ENCODE measurements around the gene TTC39C.
"Not testable (repeated sequence)": the region's sequence is repeated elsewhere in the genome, so short reads cannot be mapped to it uniquely, and the experiment has no call there.

TTC39C gene

DNA sequence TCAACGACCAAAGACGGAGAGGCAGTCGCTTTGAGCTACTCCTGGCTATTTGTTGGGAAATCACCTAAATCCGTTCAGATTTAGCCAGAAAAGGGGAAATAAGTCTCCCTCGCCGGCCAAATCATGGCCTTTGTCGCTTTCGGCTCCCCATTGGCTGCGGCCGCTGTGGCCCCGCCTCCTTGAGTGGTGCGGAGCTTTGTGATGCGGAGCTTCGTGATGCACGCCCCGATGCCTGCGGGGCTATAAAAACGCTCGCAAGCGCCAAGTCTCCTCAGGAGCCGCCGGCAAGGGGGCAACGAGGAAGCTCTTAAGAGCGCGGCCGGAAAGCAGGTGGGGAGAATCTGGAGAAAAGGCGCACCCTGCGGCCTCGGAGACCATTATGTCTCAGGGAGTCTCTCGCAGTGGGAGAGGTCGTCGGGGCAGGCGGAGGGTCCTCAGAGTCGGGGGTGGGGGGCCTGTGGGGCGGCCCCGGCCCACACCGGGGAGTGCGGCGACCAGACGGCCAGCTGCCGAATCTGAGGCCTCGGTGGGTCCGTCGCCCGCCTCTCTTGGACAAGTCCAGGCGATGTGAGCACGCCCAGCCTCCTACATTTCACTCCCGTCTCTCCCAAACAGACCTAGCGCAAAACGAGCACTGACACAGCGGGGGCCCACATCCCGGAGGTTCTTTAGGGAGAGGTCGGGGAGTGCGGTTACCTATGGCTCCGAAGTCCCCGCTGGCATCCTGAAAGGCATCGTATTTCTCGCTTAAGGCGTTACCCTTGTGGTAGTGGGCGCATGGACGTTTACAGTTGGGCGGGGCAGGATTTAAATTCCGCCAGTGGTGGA is 124.4 kb downstream of the TTC39C start, which contains the start of gene CABYR:
CABYR (plus strand) TSS at position 274 of the 828 bp plus-strand sequence. CDS start 4,053 bp downstream, outside the sequence.
- DNase-seq, result peak; percentile 85

DNA sequence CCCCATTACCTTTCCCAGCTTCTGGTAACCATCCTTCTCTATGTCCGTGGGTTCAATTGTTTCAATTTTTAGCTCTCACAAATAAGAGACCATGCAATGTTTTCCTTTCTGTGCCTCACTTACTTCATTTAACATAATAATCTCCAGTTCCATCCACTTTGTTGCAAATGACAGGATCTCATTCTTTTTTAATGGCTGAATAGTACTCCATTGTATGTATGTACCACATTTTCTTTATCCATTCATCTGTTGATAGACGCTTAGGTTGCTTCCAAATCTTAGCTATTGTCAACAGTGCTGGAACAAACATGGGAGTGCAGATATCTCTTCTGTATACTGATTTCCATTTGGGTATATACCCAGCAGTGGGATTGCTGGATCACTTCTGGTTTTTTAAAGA is 126.1 kb downstream of the TTC39C start:
- no peak for DNase-seq

DNA sequence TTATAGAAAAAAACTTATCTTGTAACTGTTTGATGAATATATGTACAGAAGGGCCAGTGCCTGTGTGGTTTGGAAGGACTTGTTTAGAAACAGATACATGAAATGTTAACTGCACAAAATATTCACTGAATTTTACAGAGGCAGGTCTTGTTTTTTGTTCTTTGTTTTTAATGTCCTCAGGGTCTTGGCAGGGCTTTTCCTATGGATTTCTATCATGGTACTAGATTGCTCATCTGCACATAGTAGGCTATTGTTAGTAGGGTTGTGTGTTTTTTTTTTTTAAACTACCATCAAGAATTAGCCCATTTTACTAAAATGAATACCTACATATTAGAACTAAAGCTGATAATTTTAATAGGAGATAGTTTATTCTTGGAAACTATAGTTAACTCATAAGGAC is 127.8 kb downstream of the TTC39C start:
- DNase-seq, result no peak

DNA sequence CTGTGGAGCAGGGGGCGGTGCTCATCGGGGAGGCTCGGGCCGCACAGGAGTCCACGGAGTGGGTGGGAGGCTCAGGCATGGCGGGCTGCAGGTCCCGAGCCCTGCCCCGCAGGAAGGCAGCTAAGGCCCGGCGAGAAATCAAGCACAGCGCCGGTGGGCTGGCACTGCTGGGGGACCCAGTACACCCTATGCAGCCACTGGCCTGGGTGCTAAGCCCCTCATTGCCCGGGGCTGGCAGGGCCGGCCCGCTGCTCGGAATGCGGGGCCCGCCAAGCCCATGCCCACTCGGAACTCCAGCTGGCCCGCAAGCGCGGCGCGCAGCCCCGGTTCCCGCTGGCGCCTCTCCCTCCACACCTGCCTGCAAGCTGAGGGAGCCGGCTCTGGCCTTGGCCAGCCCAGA is 135.0 kb downstream of the TTC39C start:
- DNase-seq, result not testable (repeated sequence)

DNA sequence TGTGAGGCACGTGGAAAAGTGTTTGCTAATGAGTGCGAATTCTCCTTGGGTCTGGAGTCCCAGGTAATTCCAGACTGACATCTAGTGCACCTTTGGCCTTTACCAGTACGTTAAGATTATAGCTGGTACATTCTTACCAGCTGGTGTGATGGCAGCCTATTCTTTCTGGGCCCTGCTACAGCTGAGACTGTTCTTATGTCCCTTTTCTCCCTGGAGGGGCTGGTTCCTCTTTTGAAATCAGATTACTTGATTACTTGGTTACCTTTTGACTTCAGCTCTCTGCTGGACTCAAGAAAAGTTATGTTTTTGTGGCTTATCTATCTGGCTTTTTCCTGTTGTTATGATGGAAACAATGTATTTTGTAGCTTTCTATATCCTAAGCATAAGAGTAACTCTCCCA is 138.8 kb downstream of the TTC39C start:
- peak; percentile 12 for DNase-seq

DNA sequence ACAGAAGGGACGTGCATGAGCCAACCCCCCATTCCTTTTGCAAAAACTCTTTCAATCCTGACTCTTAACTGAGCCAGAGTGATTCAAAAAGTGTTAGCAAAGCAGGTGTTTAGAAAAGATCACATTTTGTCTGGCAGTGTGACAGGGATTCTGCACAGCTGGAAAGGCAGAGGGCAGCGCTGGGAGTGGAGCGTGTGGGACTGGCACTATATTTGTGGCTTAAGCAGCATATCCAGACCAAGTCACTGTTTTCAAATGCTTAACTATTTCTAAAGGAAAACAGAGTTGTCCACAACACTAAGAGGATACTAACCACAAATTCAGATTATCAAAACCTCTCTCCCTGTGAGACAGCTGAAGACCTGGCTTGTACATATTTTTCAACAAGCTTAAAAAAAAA is 143.3 kb downstream of the TTC39C start:
- no peak for DNase-seq

DNA sequence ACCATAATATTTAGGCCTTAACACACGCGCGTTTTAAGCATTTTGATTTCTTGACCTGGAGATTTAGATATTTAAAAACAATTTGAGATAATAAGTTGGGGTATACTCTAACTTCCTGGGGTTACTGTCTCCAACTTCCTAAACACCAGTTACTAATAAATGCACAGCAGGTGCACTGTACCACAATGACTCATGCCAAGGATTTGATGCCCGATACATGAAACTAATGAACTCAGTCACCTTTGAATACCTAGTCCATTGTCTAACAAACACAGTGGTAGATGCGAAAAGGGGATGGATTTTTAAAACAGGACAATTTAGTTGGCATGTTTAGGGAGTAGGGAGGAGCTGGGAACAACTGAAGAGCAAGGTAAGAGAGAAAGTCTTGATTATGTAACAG is 145.5 kb downstream of the TTC39C start:
- no peak for DNase-seq

DNA sequence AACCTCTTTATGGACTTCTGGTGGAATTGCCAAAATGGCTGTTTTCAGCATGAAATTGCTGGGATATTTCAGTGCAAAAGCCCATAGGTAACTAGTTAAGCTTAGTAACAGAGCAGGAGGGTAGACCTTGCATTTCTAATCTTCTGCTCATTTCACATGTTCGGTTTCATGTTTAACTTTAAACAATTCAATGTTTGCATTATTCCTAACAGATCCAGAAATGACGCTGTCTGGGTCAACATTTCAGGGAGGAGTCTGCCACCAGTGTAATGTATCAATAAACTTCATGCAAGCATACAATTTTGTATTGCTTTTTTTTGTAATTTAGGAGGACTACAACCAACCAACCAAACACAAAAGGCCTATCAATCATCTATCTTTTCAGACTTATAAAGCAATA is 146.8 kb downstream of the TTC39C start:
- no peak for DNase-seq

DNA sequence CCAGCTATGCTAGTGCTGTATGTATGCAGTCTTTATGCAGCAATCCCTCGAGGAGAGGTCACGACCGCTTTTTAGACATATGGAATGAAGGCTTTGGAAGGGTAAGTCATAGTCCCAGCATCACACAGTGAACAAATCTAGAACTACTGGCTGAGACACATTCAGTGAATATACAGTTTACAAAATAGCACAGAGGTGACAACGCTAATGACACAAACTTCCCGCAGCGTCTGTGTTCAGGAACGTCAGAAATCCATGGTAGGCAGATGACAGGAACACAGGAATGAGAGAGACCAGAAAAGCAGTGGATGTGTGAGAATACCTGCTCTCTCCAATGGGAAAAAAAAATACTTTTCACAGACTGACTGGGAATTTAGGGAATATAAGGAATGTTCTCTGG is 153.9 kb downstream of the TTC39C start:
- DNase-seq, result no peak

DNA sequence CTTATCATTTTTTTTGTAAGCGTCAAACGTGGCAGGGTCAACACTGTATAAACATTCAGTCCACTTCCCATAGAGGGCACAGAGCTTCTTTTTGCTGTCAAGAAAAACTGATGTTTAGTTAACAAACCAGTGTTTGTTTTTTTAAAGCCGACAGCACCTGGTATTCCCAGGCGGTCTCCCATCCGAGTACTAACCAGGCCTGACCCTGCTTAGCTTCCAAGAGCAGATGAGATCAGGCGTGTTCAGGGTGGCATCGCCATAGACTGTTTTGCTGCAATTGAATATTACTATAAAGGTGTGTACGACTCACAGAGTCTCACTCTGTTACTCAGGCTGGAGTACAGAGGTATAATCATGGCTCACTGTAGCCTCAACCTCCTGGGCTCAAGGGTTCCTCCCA is 155.8 kb downstream of the TTC39C start:
- DNase-seq, result no peak

DNA sequence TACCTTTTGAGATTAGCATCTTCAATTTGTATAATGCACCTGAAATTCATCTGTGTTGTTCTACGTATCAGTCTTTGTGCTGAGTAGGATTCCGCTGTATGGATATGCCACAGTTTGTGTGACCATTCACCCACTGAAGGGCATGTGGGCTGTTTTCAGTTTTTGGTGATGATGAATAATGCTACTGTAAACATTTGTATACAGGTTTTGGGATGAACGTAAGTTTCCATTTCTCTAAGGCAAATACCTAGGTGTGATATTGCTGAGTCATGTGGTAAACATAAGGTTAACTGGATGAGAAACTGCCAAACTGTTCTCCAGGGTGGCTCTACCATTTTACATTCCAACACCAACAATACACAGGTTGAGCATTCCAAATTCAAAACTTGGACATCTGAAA is 159.4 kb downstream of the TTC39C start:
- no peak for DNase-seq

DNA sequence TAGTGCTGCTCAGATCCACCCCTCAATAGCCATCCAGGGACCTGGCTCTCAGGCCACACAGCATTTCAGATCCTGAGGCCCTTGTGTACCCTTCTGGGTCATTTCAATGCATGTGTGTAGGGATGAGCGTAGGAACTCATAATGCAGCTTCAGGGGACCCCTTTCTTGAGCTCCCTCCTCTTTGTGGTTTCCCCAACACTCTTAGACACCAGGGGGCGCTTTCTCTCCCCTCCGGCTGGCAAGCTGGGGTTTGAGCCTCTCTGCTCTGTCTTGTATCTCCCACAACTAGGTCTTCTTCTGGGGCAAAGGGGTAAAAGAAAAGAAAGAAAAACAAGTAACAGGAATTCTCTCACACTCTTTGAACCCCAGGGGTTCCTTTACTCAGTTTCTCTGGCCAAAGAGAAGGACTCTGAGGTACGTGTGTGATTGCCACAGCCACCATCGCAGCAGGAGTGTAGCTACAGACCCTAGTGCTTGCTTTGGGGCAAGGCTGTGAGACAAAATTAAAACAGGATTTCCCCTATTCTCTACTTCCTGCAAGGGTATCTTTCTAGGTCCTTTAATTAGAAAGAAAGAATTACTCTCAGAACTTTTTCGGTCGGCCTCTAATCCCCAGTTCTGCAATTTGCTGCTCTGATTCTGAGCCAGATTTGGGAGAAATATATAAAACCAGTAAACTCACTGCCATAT is 162.3 kb downstream of the TTC39C start:
- DNase-seq, result peak; percentile 33

DNA sequence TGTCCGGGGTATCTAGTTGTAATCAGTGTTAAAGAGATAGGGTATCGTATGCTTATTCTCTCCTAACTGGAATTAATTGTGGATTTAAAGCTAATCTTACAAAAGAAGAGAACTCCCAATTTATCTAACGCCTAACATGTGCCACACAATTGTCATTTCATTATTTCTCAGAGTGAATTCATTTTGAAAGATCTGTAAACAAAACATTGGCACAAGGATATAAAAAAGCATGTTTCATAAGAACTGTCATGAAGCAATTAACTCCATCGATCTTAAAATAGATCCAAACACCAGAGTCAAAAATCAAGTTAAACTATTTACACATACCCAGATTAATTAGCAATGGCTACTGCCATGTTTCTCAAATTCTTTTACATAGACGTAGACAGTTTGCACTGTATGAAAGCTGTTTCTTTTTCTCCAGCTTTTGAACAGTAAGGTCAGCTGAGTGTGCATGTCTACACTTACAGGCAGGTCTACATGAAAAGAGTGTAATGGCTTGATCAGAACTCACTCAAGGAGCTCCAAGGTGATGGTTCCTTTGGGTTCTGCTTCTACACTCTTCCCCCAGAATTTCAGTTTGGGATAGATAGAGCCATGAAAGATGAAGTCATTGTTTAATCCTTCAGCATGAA is 163.1 kb downstream of the TTC39C start:
- DNase-seq, result no peak

DNA sequence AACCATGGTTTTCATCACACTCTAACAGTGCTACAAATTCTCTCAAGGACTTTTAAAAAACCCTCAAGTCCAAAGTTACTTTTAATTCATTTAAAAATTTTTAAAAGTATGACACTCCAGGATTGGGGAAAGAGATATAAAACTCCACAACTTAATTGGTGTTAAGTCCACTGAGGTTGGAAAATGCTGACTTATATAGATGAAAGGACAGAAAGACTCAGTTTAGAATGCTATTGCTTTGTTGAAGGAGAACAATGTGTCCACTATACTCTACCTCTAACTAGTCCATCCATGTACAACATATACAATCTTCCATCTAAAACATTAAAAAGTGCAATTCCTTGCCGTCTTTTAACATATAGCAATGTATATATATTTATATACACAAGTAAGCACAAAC is 165.5 kb downstream of the TTC39C start:
- DNase-seq, result no peak

DNA sequence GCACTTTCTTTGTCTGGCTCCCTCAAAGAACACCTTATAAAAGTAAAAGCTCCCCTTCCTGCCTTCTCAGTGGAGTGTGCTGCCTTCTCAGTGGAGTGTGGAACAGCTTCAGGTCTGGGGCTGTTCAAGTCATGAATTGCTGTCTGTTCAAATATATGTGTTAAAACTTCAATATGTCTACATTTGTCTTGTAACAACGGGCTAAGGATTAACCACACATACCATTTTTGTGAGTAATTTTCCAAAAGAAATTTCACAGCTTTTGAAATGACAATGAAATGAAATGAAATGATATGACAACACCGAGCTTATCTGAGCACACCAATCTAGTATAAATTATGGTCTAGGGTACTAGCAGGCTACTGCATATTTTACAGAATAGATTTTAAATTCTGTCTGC is 167.3 kb downstream of the TTC39C start:
- DNase-seq, result no peak
